Measurements from ENCODE around the gene ABO. TPM values are rescaled to one million over a fixed set of nuclear protein-coding genes. Genes with fewer than 3 reads are reported as not detected.
"Not testable (repeated sequence)": the region's sequence is repeated elsewhere in the genome, so short reads cannot be mapped to it uniquely, and the experiment has no call there.

The ABO gene
- total RNA-seq, 1 experiment from 2014 or later = not detected

GRCh38 chr9:133264235-133264764 lies 10.7 kb downstream of the ABO start:
- no peak for DNase-seq (ENCODE audit: low read depth)

GRCh38 chr9:133263557-133263956 lies 11.4 kb downstream of the ABO start:
- no peak for DNase-seq (ENCODE audit: low read depth)

GRCh38 chr9:133262226-133262625 lies 12.8 kb downstream of the ABO start:
- no peak for DNase-seq (ENCODE audit: low read depth)

- DNase-seq (ENCODE audit: low read depth) = no peak
Observed at GRCh38 chr9:133261753-133262120, 13.3 kb downstream of the ABO start.

- DNase-seq (ENCODE audit: low read depth) = no peak
Observed at GRCh38 chr9:133261103-133261752, 13.8 kb downstream of the ABO start.

GRCh38 chr9:133260334-133261102 lies 14.5 kb downstream of the ABO start:
- no peak for DNase-seq (ENCODE audit: low read depth)

GRCh38 chr9:133258061-133259015 lies 16.7 kb downstream of the ABO start:
- no peak for DNase-seq (ENCODE audit: low read depth)

GRCh38 chr9:133257465-133257956 lies 17.5 kb downstream of the ABO start:
- no peak for DNase-seq (ENCODE audit: low read depth)

- no peak for DNase-seq (ENCODE audit: low read depth)
Observed at GRCh38 chr9:133256686-133257091, 18.3 kb downstream of the ABO start.

GRCh38 chr9:133256136-133256461 lies 18.9 kb downstream of the ABO start:
- DNase-seq (ENCODE audit: low read depth) = no peak

- DNase-seq (ENCODE audit: low read depth) = no peak
Observed at GRCh38 chr9:133255371-133256135, 19.4 kb downstream of the ABO start.

GRCh38 chr9:133254471-133254870 lies 20.5 kb downstream of the ABO start:
- DNase-seq (ENCODE audit: low read depth) = no peak

GRCh38 chr9:133253268-133253667 lies 21.7 kb downstream of the ABO start:
- DNase-seq (ENCODE audit: low read depth) = no peak

- no peak for DNase-seq (ENCODE audit: low read depth)
Observed at GRCh38 chr9:133252301-133253020, 22.5 kb downstream of the ABO start.

- no peak for DNase-seq (ENCODE audit: low read depth)
Observed at GRCh38 chr9:133251773-133252172, 23.2 kb downstream of the ABO start.

GRCh38 chr9:133251221-133251620 lies 23.8 kb downstream of the ABO start:
- not testable (repeated sequence) for DNase-seq (ENCODE audit: low read depth)

- no peak for DNase-seq (ENCODE audit: low read depth)
Observed at GRCh38 chr9:133250741-133251170, 24.2 kb downstream of the ABO start.

- DNase-seq (ENCODE audit: low read depth) = no peak
Observed at GRCh38 chr9:133249337-133249736, 25.7 kb downstream of the ABO start.

GRCh38 chr9:133248726-133249295 lies 26.2 kb downstream of the ABO start:
- no peak for DNase-seq (ENCODE audit: low read depth)

GRCh38 chr9:133247632-133248031 lies 27.4 kb downstream of the ABO start:
- no peak for DNase-seq (ENCODE audit: low read depth)
